WTC11 (cell line): Measurements from ENCODE around the gene RPS24. TPM values are rescaled to one million over a fixed set of nuclear protein-coding genes. Genes with fewer than 3 reads are reported as not detected.

Experiments
- ATAC-seq: fragments of 200-7000 bp; cut with Tn5 transposase; 2 replicates; pipeline ENCODE4 v1.10.0; 2021; ENCODE audit warnings: mild to moderate bottlenecking, moderate library complexity
- CTCF ChIA-PET: fragments of 300-600 bp; sonication (Branson Sonifier 250); formaldehyde crosslinking; loops from one replicate; lab custom pipeline; 2021; ENCODE audit warnings: antibody characterized with exemption; lab: Charles Lee
- POLR2A ChIA-PET: fragments of 350-600 bp; sonication (Branson Sonifier 250); formaldehyde crosslinking; loops from one replicate; lab custom pipeline; 2021; ENCODE audit warnings: antibody characterized with exemption; lab: Charles Lee
- DNase-seq: peaks from one replicate; pipeline ENCODE4 v3.0.0; 2021; ENCODE audit warnings: low spot score
- H3K27ac Mint-ChIP-seq: 2 replicates; pipeline ENCODE4 v1.8.0; 2021; ENCODE audit warnings: mixed read lengths
- H3K27me3 Mint-ChIP-seq: 2 replicates; pipeline ENCODE4 v1.8.0; 2021; ENCODE audit warnings: low read depth, mild to moderate bottlenecking, moderate library complexity, mixed read lengths
- H3K36me3 Mint-ChIP-seq: 2 replicates; pipeline ENCODE4 v1.8.0; 2021; ENCODE audit warnings: mixed read lengths
- H3K4me1 Mint-ChIP-seq: 2 replicates; pipeline ENCODE4 v1.8.0; 2022; ENCODE audit warnings: mixed read lengths
- H3K4me3 Mint-ChIP-seq: 2 replicates; pipeline ENCODE4 v1.8.0; 2021; ENCODE audit warnings: mild to moderate bottlenecking, moderate library complexity, mixed read lengths
- H3K9me3 Mint-ChIP-seq: 2 replicates; pipeline ENCODE4 v1.8.0; 2021; ENCODE audit warnings: mixed read lengths
- ATF3 ChIP-seq: sonication (generic); formaldehyde crosslinking; conservative IDR thresholded peaks from 2 replicates; pipeline ENCODE4 v1.8.1; 2022; ENCODE audit warnings: mild to moderate bottlenecking, missing genetic modification reagents
- ATF6 ChIP-seq: sonication (generic); formaldehyde crosslinking; IDR thresholded peaks from 2 replicates; pipeline ENCODE4 v1.8.1; 2023; ENCODE audit warnings: mild to moderate bottlenecking, missing genetic modification reagents
- EMX1 ChIP-seq: fragments of 250-450 bp; sonication (Bioruptor Pico); IDR thresholded peaks from 2 replicates; pipeline ENCODE4 v1.8.0; 2021; ENCODE audit warnings: mild to moderate bottlenecking
- ESRRA ChIP-seq: sonication (generic); formaldehyde crosslinking; IDR thresholded peaks from 2 replicates; pipeline ENCODE4 v1.8.1; 2022; ENCODE audit warnings: mild to moderate bottlenecking, missing genetic modification reagents, borderline replicate concordance
- ETV6 ChIP-seq: sonication (generic); formaldehyde crosslinking; IDR thresholded peaks from 2 replicates; pipeline ENCODE4 v1.8.1; 2022; ENCODE audit warnings: mild to moderate bottlenecking, missing genetic modification reagents
- FOXK1 ChIP-seq: sonication (generic); formaldehyde crosslinking; IDR thresholded peaks from 2 replicates; pipeline ENCODE4 v1.8.0; 2022; ENCODE audit warnings: mild to moderate bottlenecking, moderate library complexity, missing genetic modification reagents
- HMGXB4 ChIP-seq: sonication (generic); formaldehyde crosslinking; IDR thresholded peaks from 2 replicates; pipeline ENCODE4 v1.8.1; 2023; ENCODE audit warnings: mild to moderate bottlenecking, moderate library complexity, missing genetic modification reagents
- MLX ChIP-seq: sonication (generic); formaldehyde crosslinking; IDR thresholded peaks from 2 replicates; pipeline ENCODE4 v1.8.1; 2023; ENCODE audit warnings: mild to moderate bottlenecking, missing genetic modification reagents, moderate library complexity
- MYBL2 ChIP-seq: sonication (generic); formaldehyde crosslinking; IDR thresholded peaks from 2 replicates; pipeline ENCODE4 v1.8.1; 2023; ENCODE audit warnings: mild to moderate bottlenecking, moderate library complexity, missing genetic modification reagents
- NFATC4 ChIP-seq: fragments of 250-450 bp; sonication (Bioruptor Pico); IDR thresholded peaks from 2 replicates; pipeline ENCODE4 v1.9.0; 2021; ENCODE audit warnings: mild to moderate bottlenecking
- NFE2L1 ChIP-seq: sonication (generic); formaldehyde crosslinking; IDR thresholded peaks from 2 replicates; pipeline ENCODE4 v1.8.1; 2023; ENCODE audit warnings: missing genetic modification reagents
- NR1H2 ChIP-seq: sonication (generic); formaldehyde crosslinking; IDR thresholded peaks from 2 replicates; pipeline ENCODE4 v1.9.0; 2021; ENCODE audit warnings: mild to moderate bottlenecking, moderate library complexity, missing genetic modification reagents
- NR2C2 ChIP-seq: sonication (generic); formaldehyde crosslinking; IDR thresholded peaks from 2 replicates; pipeline ENCODE4 v1.8.0; 2022; ENCODE audit warnings: mild to moderate bottlenecking, missing genetic modification reagents
- PREB ChIP-seq: sonication (generic); formaldehyde crosslinking; IDR thresholded peaks from 2 replicates; pipeline ENCODE4 v1.8.1; 2022; ENCODE audit warnings: mild to moderate bottlenecking, missing genetic modification reagents, moderate library complexity, borderline replicate concordance
- RELA ChIP-seq: sonication (generic); formaldehyde crosslinking; IDR thresholded peaks from 2 replicates; pipeline ENCODE4 v1.8.1; 2022; ENCODE audit warnings: missing genetic modification reagents, mild to moderate bottlenecking, borderline replicate concordance
- SMAD3 ChIP-seq: sonication (generic); formaldehyde crosslinking; IDR thresholded peaks from 2 replicates; pipeline ENCODE4 v1.8.0; 2022; ENCODE audit warnings: missing genetic modification reagents, mild to moderate bottlenecking, borderline replicate concordance
- SP1 ChIP-seq: sonication (generic); formaldehyde crosslinking; conservative IDR thresholded peaks from 2 replicates; pipeline ENCODE4 v1.8.1; 2022; ENCODE audit warnings: missing genetic modification reagents
- TCF7 ChIP-seq: sonication (generic); formaldehyde crosslinking; IDR thresholded peaks from 2 replicates; pipeline ENCODE4 v1.8.0; 2022; ENCODE audit warnings: mild to moderate bottlenecking, low read depth, missing genetic modification reagents, moderate library complexity
- USF2 ChIP-seq: sonication (generic); formaldehyde crosslinking; IDR thresholded peaks from 2 replicates; pipeline ENCODE4 v1.8.1; 2023; ENCODE audit warnings: mild to moderate bottlenecking, missing genetic modification reagents, moderate library complexity
- ZMAT4 ChIP-seq: fragments of 250-450 bp; sonication (Bioruptor Pico); IDR thresholded peaks from 2 replicates; pipeline ENCODE4 v1.9.0; 2021; ENCODE audit warnings: mild to moderate bottlenecking
- ZNF121 ChIP-seq: sonication (generic); formaldehyde crosslinking; IDR thresholded peaks from 2 replicates; pipeline ENCODE4 v1.8.0; 2023; ENCODE audit warnings: missing genetic modification reagents
- ZNF512 ChIP-seq: sonication (generic); formaldehyde crosslinking; IDR thresholded peaks from 2 replicates; pipeline ENCODE4 v1.8.1; 2022; ENCODE audit warnings: missing genetic modification reagents, borderline replicate concordance
- total RNA-seq: library from RNA; stranded (reverse); gene quantifications from 3 replicates; pipeline ENCODE4 v1.2.3, GENCODE V29; 2021

Gene RPS24
- total RNA-seq, 1 experiment from 2014 or later: 1,819 TPM

GRCh38 chr10:78071140-78071856 is 37.6 kb downstream of the RPS24 start:
- TF ChIP-seq ZNF512 (CRISPR knock-in tag) (no peak), NFATC4 (CRISPR knock-in tag) (no peak), ETV6 (CRISPR knock-in tag) (no peak), RELA (CRISPR knock-in tag) (no peak), SP1 (CRISPR knock-in tag) (no peak), ESRRA (CRISPR knock-in tag) (no peak), FOXK1 (CRISPR knock-in tag) (no peak), ZNF121 (CRISPR knock-in tag) (no peak)
- TF ChIP-seq, all 79 proteins: peak for 0
- ChIA-PET CTCF (interaction anchor here (0.6 to 2.8 kb wide), 4 partner anchors 24 to 69 kb away, joined by 3 to 13 read pairs (median 5); no protein-coding TSS in a partner anchor), POLR2A (interaction anchor here (0.6 kb wide), 1 partner anchor 140 kb away, joined by 3 read pairs; no protein-coding TSS in a partner anchor)
- H3K27ac Mint-ChIP-seq: no peak overlapping the region
- no peak overlapping the region for H3K4me3 Mint-ChIP-seq
- peaks cover 5% of the 10 kb centered on the region; the same call in 1 of the 2 replicates for H3K27me3 Mint-ChIP-seq
- peaks cover 22% of the 10 kb centered on the region for H3K36me3 Mint-ChIP-seq
- ATAC-seq (no peak), DNase-seq (no peak)
- peaks cover 20% of the 10 kb centered on the region for H3K9me3 Mint-ChIP-seq
- peaks cover 5% of the 10 kb centered on the region for H3K4me1 Mint-ChIP-seq

GRCh38 chr10:78071857-78072179 is 38.2 kb downstream of the RPS24 start:
- ChIA-PET POLR2A (no interaction called here), CTCF (interaction anchor here (0.5 to 2.8 kb wide), 3 partner anchors 24 to 1123 kb away, joined by 3 to 13 read pairs (median 3); no protein-coding TSS in a partner anchor)
- Mint-ChIP-seq H3K36me3 (peaks cover 23% of the 10 kb centered on the region), H3K27me3 (peaks cover 5% of the 10 kb centered on the region; the same call in 1 of the 2 replicates), H3K4me1 (peaks cover 5% of the 10 kb centered on the region), H3K4me3 (no peak overlapping the region), H3K9me3 (peaks cover 21% of the 10 kb centered on the region), H3K27ac (no peak overlapping the region)
- no peak for ATAC-seq
- TF ChIP-seq HMGXB4 (CRISPR knock-in tag): no peak
- DNase-seq: no peak

GRCh38 chr10:78072504-78072903 is 38.8 kb downstream of the RPS24 start:
- ChIA-PET CTCF (interaction anchor here (0.5 to 2.8 kb wide), 3 partner anchors 25 to 1123 kb away, joined by 3 to 13 read pairs (median 3); no protein-coding TSS in a partner anchor), POLR2A (no interaction called here)
- H3K4me1 Mint-ChIP-seq: peaks cover 5% of the 10 kb centered on the region
- no peak overlapping the region for H3K27ac Mint-ChIP-seq
- ATAC-seq (no peak), DNase-seq (no peak)
- no peak overlapping the region for H3K4me3 Mint-ChIP-seq
- peaks cover 21% of the 10 kb centered on the region for H3K9me3 Mint-ChIP-seq
- H3K36me3 Mint-ChIP-seq: peaks cover 28% of the 10 kb centered on the region
- H3K27me3 Mint-ChIP-seq: peaks cover 3% of the 10 kb centered on the region; the same call in 1 of the 2 replicates
- no peak for TF ChIP-seq NFE2L1 (CRISPR knock-in tag)
- TF ChIP-seq ATF6 (CRISPR knock-in tag): no peak
- no peak for TF ChIP-seq EMX1 (CRISPR knock-in tag)
- no peak for TF ChIP-seq ZNF121 (CRISPR knock-in tag)
- no peak for TF ChIP-seq RELA (CRISPR knock-in tag)
- no peak for TF ChIP-seq MLX (CRISPR knock-in tag)
- TF ChIP-seq NR1H2 (CRISPR knock-in tag): no peak
- TF ChIP-seq SMAD3 (CRISPR knock-in tag): no peak
- TF ChIP-seq TCF7 (CRISPR knock-in tag): no peak
- TF ChIP-seq NR2C2 (CRISPR knock-in tag): no peak
- no peak for TF ChIP-seq USF2
- no peak for TF ChIP-seq MYBL2 (CRISPR knock-in tag)
- no peak for TF ChIP-seq FOXK1 (CRISPR knock-in tag)
- no peak for TF ChIP-seq ATF3 (CRISPR knock-in tag)
- no peak for TF ChIP-seq PREB (CRISPR knock-in tag)
- no peak for TF ChIP-seq ZMAT4 (CRISPR knock-in tag)
